Suppressor macrophage (primary cell): ENCODE data around the gene SRSF6.
A peak's percentile ranks its signal among the peaks of the same experiment; 100 is the strongest.
"Not testable (repeated sequence)": the region's sequence is repeated elsewhere in the genome, so short reads cannot be mapped to it uniquely, and the experiment has no call there.

Source experiments
- DNase-seq, 4 experiments: peaks; one replicate each; pipeline ENCODE4 v3.0.0-alpha.2; 2020 to 2022

SRSF6 gene

GRCh38 chr20:43477193-43477592, 19.5 kb downstream of the SRSF6 start:
- DNase-seq = no peak

- no peak for DNase-seq
Measured at GRCh38 chr20:43477619-43478018, 19.9 kb downstream of the SRSF6 start.

- DNase-seq = no peak
Measured at GRCh38 chr20:43490038-43490437, 32.3 kb downstream of the SRSF6 start.

GRCh38 chr20:43492101-43492500, 34.4 kb downstream of the SRSF6 start:
- no peak for DNase-seq

- DNase-seq = no peak
Measured at GRCh38 chr20:43495388-43495787, 37.7 kb downstream of the SRSF6 start.

- not testable (repeated sequence) for DNase-seq
Measured at GRCh38 chr20:43502021-43502420, 44.3 kb downstream of the SRSF6 start.

GRCh38 chr20:43506238-43506637, 48.5 kb downstream of the SRSF6 start:
- DNase-seq = no peak

GRCh38 chr20:43507150-43508080, 49.7 kb downstream of the SRSF6 start, which contains the start of gene L3MBTL1:
L3MBTL1 (plus strand) TSS chr20:43507697; CDS start chr20:43513504, 5,807 bp downstream.
- peak; percentile 23 to 70 (median 39) for DNase-seq

- peak in 3 of 4 experiments; percentile 2 to 29 (median 23) for DNase-seq
Measured at GRCh38 chr20:43508106-43508505, 50.4 kb downstream of the SRSF6 start.

- no peak for DNase-seq
Measured at GRCh38 chr20:43508604-43509040, 50.9 kb downstream of the SRSF6 start.

GRCh38 chr20:43511879-43512278, 54.2 kb downstream of the SRSF6 start:
- no peak for DNase-seq

GRCh38 chr20:43513372-43513930, 55.8 kb downstream of the SRSF6 start:
- no peak for DNase-seq
